GM18870 (cell line): ENCODE measurements around the gene HECTD4.
A peak's percentile ranks its signal among the peaks of the same experiment; 100 is the strongest.

Experiments used
- ATAC-seq: cut with Tn5 transposase; IDR thresholded peaks from one replicate; pipeline ENCODE4 v1.9.1; 2021; ENCODE audit warnings: moderate library complexity; ENCODE audit not compliant: unreplicated experiment

The HECTD4 gene

DNA sequence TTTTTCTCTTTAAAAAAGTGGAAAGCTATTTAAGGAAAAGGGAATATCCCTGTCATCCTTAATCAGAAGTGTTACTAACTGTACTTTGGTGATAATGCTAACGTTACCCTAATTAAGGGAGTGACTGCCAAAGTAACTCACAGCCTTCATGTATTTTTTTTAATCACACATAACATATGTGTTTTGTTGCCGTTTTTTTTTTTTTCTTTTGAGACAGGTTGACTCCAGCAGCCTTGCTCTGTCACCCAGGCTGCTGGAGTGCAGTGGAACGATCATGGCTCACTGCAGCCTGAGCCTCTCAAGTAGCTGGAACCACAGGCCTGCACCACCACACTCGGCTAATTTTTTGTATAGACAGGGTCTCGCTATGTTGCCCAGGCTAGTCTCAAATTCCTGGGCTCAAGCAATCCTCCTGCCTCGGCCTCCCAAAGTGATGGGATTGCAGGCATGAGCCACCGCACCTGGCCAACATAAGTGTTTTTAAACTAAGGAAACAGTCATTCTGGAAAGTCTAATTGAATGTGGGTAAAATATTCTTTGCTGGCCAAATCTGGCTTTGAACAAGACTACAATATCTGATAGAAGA is 56.5 kb downstream of the HECTD4 start:
- no peak for ATAC-seq

DNA sequence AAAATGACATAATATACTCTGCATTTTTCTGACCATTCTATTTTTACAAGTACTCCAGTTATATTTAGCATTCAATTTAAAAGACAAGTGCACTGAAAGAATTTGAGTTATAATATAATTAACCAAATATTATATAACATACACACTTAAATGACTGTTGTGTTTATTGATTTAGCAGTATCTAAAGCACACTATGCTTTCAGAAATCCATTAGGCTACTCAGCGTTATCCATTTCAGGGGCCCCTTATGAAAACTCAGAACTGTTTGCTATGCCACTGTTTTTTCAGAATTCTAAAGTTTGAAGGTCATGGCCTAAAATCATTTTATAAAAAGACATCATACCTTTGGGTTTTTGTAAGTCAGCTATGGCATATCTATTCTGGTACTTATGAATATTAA is 57.1 kb downstream of the HECTD4 start:
- no peak for ATAC-seq

DNA sequence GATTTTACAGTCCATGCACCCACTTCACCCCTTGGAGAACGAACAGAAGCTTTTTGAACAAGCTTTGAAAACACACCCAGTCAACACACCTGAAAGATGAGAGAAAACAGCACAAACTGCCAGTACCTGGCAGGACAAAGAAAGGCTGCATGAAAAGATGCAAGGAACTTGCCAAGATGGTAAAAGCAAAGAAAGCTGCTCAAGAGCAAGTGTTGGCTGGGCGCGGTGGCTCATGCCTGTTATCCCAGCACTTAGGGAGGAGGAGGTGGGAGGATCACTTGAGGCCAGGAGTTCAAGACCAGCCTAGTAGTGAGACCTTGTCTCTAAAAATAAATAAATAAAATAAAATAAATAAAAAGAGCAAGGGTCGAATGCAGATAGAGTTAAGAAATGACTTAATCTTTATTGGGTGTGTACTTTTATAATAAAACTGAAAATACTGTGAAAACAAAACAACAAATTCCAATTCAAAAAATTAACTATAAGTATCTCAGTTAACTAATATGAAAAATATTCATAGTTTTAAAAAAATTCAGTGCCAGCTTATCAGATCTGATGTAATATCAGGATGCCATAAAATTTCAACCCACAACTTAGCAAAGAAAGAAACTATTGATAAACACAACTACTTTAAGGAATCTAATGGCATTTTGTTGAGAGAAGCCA is 59.2 kb downstream of the HECTD4 start:
- ATAC-seq, result no peak

DNA sequence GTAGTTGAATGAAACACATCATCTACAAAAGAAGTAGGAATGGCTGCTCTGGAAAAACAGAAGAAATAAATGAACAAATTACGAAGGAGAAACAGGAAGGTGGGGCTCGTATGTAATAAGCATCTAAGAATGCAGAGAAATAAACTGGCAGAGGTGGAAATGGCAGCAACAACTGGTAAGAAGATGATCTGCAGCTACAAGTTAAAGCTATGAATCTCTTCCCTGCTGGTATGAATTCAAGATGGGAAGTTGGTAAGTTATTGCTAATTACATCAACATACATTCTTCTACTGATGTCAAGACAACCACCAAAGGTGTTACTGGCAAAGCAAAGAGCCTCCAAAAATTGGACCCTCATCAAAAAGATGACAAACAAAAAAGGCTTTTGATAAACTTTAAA is 59.8 kb downstream of the HECTD4 start:
- no peak for ATAC-seq

DNA sequence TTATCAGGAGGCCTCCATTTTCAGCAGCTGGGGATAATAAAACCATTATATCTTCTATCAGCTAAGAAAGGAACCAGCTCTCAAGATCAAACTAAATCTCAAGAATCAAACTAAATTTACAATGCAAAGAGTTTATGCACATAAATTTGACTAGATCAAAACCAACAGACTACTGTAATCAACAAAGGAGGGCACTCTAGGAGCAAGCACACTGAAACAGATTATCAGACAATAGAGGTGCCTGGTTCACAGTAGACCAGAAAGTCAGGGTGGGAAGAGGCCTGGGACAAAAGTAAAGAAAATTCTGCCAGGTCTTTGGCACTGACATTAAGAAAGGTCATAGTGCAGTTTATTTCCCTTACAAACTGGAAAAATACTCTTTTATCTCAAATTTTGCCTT is 61.0 kb downstream of the HECTD4 start:
- ATAC-seq, result no peak

DNA sequence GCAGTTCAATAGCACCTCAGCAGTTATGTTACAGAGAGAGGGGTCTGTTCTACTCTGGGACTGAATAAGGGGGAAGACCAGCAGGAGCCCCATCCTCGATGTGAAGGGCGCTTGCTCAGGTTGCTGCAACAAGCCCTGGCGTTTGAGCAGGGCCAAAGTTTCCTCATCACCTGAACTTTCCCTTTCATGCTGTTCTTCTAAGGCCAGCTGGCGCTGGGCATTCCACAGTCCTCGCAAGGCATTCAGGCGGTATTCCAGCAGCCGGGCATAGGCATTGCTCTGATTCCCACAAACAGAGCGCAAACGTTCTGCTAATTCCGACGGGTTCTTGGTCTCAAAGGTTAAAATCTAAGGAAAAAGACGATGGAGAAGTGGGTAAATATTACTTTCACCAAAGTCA is 62.8 kb downstream of the HECTD4 start:
- ATAC-seq, result no peak

DNA sequence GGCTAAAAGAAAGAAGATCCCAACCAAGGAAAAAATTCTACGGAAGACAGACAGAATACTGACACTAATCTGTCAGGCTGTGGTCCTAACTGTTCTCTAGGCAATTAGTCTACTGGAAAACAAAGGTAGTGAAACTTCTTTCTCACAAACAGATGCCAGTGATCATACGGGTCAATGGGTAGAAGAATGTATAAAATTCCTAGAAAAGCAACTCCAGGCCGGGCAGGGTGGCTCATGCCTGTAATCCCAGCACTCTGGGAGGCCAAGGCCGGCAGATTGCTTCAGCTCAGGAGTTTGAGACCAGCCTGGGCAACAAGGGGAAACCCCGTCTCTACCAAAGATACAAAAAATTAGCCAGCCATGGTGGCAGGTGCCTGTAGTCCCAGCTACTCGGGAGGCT is 64.8 kb downstream of the HECTD4 start:
- ATAC-seq, result no peak

- no peak for ATAC-seq
These were observed 67.2 kb downstream of the HECTD4 start for GRCh38 chr12:112314981-112315380.

DNA sequence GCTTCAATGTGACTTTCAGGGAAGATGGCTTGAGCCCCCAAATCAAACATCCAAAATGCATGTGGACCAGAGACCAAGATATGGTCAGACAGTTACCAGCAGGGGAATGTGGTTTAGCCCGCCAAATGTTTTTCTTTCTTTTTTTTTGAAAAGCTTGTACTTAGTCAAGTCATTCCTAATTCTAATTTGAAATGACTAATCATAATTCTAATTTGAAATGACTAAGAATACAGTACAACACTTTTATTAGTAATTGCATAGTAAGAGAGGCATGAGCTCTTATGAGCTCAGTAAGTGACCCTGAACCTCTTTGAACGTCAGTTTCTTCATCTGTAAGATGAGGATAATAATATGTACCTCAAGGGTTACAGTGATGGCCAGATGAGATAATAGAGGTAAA is 72.4 kb downstream of the HECTD4 start:
- ATAC-seq, result no peak

DNA sequence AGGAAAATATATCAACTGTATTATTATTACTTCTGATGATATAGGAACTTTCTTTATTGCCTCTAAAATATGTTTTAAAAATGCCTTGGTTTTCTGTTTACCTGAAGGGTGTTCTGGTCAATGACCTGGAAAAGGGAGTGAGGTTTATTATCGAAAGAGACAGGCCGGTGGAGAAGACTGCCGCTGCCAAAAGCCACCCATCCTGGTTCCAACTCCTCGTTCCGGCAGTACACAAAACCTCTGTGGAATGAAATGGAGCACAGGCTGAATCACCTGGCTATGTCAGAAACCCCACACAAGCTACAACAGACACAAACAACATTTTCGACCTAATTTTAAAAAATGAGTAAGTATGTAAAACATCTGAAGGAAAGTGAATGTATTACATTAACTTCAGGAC is 73.6 kb downstream of the HECTD4 start:
- ATAC-seq, result no peak

- ATAC-seq, result no peak
These were observed 74.1 kb downstream of the HECTD4 start for GRCh38 chr12:112308161-112308560.

GRCh38 chr12:112307317-112308011 is 74.8 kb downstream of the HECTD4 start:
- no peak for ATAC-seq

DNA sequence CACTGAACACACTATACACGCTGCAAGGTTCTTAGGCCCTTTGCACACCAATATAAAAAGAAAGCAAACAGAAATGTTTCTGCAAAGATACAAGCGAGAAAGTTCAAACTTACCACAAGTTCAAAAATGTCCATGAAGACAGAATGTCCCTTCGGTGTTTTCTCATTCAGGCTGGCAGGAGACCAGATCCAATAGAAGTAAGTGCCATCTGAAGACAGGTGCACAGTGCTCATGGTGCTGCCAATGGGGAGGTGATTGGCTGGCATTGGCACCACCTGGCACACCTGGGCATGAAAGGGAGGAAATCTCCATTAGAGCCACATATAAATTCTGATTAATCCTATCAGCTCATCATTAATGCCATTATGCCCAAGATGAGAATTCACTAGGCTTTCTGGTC is 76.3 kb downstream of the HECTD4 start:
- ATAC-seq, result no peak

GRCh38 chr12:112304436-112304835 is 77.8 kb downstream of the HECTD4 start:
- ATAC-seq, result no peak

DNA sequence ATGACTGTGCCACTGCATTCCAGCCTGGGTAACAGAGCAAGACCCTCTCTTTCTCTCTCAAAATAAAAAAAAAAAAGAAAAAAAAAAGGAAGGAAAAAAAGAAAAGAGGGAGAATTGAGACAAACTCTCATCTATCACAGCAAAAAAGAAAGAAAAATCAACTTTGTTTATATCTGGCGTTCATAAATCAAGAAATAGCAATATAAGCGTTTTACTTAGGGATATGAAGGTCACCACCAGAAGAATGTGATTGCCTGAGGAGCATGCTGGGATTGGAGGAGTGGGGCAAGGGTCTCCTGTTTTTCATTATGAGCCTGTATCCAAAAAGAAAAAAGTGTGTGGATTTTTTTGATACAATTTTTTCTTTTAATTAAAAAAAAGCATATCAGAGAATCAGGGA is 78.4 kb downstream of the HECTD4 start:
- ATAC-seq, result no peak

- peak; percentile 96 for ATAC-seq
These were observed 79.2 kb downstream of the HECTD4 start for GRCh38 chr12:112303004-112303403.

DNA sequence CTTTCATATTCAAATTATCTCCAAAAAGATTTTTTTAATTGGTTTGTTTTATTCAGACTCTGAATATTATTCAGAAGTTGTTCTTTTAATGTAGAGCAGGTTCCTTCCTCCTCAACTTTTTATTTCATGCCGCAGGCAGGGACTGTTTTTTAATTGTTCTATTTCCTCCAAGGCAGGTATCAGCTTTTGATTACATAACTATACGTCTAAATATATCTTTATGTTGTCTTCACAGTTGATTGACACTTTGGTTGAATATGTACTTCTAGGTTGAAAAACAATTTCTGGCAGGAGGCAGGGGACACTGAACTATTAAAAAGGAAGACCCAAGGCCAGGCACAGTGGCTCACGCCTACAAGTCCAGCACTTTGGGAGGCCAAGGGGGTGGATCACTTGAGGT is 82.5 kb downstream of the HECTD4 start:
- ATAC-seq, result no peak

- ATAC-seq, result no peak
These were observed 85.0 kb downstream of the HECTD4 start for GRCh38 chr12:112297188-112297587.

DNA sequence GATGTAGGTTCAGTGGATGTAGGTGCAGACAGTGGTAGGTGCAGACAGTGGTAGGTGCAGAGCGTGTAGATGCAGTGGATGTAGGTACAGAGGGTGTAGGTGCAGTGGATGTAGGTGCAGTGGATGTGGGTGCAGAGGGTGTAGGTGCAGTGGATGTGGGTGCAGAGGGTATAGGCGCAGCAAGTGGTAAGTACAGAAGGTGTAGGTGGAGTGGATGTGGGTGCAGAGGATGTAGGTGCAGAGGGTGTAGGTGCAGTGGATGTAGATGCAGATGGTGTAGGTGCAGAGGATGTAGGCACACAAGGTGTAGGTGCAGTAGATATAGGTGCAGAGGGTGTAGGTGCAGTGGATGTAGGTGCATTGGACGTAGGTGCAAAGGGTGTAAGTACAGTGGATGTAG is 86.0 kb downstream of the HECTD4 start:
- ATAC-seq, result no peak

- ATAC-seq, result no peak
These were observed 87.4 kb downstream of the HECTD4 start for GRCh38 chr12:112294793-112295192.

DNA sequence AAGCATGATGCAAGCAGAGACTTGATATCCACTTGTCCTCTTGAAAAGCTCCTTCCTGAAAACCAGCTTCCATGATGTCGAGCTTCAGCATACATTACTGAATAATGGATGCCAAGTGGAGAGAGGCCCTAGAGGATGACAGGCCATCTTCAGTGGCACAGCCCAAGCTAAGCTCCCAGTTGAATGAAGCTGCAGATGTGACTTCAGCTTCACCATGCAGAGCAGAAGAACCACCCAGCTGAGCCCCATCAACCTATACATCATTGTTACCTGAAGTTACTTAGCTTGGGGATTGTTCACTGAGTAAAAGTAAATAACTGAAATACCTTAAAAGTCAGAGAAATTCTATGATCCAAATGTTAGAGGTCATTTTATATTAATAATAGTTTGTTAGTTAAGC is 93.6 kb downstream of the HECTD4 start:
- ATAC-seq, result no peak

DNA sequence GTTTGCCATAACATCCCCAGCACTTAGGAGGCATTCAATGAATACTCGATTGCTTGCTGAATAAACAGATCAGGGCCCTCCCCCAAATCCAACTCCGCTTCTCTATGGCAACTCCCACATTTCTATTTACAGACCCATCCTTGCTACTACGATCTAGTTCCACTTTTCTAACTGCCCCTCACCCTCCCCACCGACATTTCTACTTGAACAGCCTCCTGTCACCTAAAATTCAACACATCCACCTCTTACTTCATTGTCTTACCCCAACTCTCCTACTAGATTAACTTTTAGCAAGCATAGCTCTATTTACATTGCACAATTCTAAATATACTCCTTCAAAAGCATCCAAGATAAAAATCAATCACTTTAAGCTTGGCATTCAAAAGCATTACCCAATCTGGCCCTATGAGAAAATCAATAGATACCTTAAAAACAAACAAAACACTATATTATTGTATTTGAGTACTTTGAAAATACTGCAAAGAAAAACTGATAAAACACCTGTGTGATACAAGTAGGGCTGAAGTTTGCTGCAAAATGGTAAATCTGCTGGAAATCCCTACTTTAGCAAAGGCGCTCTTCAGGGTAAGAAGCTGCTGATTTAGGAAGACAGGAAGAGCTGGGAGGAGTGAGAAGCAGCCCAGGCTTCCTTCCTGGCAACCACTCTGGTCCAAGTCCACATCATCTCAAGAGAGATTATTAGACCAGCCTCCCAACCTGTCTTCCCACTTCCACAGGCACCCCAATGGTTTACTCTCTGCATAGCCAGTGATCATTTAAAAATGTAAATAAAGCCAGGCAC is 96.4 kb downstream of the HECTD4 start:
- no peak for ATAC-seq
